Hepatic stellate cell (primary cell): ENCODE results near the gene CYP4F8.
A peak's percentile ranks its signal among the peaks of the same experiment; 100 is the strongest.

Experiments
- DNase-seq: peaks from one replicate; pipeline ENCODE4 v3.0.0; 2011; ENCODE audit warnings: low spot score

The CYP4F8 gene

DNA sequence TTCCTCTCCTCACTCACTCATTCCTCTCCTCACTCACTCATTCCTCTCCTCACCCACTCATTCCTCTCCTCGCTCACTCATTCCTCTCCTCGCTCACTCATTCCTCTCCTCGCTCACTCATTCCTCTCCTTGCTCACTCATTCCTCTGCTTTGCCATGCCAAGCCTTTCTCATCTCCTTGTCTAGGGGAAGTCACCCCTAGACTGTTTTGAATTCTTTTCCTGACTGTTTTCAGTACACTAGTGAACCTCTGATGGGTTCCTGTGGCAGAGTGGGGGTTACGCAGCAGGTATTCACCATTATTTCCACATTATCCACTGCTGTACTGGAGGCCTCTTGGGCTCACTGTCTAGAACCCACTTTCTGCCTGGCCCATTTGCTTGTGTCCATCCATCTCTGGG, 1.2 kb downstream of the CYP4F8 start:
- no peak for DNase-seq

DNA sequence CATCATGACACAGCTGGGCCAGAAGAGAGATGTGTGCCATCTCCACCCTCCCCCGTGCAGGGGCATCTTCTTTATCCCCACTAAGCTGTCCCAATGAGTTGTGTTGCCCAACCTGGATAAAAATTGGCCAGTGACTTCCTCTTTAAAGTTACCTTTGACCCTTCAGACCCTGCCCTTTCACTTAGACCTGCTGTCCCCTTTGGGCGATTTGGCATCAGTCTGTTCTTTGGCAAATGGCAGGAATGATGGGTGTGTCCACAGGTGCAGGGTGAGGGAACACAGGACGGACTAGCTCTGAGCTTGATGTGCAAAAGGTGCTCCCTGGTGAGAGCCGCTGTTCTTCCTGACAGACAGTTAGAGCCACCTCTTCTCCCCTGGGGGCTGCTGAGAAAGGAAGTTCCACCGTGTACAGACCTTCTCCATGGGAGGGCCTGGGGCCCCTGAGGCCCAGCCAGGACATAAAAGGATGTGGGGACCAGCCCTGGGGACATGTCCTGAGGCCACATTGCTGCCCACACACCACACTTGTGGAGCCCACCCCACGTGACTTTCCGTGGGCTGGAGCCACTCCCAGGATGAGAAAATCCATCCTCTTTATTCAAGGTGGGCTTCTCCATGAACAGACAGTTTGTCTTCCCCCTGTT, 1.7 kb downstream of the CYP4F8 start:
- no peak for DNase-seq

DNA sequence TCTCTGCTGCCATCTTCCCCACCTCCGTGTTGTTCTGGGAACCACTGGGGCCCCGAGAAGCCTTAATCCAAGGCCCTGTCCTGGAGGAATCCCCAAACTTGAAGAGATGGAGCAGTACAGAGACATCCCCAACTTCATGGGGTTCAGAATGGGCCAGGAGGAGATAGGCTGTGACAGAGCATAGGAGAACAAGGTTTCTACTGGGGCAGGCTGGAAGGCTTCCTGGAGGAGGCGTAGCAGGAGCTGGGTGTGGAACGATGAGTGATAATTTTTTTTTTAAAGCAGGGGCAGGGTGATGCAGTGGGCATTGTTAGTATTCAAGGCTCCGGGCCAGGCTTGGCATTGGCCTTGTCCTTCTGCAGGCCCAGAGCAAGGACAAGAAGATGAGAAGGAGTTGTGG, 3.3 kb downstream of the CYP4F8 start:
- no peak for DNase-seq

DNA sequence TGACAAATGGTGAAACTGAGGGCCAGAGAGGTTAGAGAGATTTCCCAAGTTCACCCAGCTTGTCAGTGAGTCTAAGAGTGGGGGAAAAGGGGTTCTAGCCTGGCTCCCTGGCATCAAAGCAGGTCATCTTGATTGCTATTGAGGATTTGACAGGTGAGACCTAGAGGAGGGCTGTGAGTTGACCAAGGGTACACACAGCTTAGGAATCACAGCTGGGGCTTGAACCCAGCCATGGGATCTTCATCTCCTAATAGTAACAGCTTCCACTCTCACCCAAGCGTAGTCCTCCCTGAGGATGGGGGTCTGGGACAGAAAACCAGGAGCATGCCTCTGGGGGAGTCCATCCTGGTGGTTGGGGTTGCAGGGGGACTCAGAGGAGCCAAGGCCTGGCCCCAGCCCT, 6.8 kb downstream of the CYP4F8 start:
- DNase-seq: no peak

DNA sequence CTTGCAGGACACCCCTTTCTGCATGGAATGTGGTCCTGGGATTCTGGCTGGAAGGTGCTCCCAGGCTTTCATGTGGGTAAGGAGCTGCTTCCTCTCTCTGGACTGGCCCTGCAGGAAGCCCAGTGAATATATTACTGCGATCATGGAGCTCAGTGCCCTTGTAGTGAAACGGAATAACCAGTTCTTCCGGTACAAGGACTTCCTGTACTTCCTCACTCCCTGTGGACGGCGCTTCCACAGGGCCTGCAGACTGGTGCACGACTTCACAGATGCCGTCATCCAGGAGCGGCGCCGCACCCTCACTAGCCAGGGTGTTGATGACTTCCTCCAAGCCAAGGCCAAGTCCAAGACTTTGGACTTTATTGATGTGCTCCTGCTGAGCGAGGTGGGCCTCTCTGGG, 8.0 kb downstream of the CYP4F8 start:
- no peak for DNase-seq

DNA sequence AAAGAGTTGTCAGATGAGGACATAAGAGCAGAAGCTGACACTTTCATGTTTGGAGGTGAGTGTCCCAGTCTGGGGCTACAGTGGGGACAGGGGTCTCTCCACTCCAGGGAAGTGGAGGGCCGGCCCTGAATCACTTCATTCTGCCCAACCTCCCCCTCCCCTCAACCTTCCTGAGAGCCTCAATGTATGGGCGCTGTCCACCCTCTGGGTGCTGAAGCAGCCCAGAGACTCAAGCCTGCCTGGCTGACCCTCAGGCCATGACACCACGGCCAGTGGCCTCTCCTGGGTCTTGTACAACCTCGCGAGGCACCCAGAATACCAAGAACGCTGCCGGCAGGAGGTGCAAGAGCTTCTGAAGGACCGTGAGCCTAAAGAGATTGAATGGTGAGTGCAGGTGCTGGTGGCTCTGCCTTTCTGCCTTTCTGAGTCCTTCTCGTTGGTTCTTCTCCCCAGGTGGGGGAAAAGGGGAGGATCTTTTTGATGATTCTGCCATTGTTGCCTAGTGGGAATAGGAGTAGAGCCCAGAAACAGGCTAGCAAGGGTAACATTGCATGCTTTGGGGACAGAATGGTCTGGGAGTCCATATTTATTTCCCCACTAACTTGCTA, 8.8 kb downstream of the CYP4F8 start:
- DNase-seq: no peak

DNA sequence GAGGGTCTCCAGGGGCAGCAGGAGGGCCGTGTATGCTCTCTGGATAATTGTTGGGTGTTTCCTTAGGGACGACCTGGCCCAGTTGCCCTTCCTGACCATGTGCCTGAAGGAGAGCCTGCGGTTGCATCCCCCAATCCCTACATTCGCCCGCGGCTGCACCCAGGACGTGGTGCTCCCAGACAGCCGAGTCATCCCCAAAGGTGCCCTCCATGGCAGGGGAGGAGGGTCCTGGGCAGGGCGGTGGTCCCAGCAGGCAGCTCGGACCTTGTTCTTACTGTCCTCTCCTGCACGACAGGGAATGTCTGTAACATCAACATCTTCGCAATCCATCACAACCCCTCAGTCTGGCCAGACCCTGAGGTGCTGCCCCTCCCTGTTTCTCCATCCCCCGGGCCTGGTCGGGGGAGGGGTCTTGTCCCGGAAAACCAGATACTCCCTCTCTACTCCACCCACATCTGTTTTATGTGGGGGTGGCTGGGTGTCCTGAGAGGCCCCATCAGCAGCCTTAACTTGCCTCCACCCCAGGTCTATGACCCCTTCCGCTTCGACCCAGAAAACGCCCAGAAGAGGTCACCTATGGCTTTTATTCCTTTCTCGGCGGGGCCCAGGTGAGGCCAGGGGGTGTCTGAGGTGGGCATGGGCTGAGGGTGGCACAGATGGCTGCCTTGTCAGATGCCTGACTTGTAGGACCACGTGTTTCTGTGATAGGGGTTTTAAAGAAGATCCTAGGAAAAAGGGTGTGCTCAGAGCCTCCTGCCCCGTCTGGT, 13.4 kb downstream of the CYP4F8 start:
- no peak for DNase-seq

DNA sequence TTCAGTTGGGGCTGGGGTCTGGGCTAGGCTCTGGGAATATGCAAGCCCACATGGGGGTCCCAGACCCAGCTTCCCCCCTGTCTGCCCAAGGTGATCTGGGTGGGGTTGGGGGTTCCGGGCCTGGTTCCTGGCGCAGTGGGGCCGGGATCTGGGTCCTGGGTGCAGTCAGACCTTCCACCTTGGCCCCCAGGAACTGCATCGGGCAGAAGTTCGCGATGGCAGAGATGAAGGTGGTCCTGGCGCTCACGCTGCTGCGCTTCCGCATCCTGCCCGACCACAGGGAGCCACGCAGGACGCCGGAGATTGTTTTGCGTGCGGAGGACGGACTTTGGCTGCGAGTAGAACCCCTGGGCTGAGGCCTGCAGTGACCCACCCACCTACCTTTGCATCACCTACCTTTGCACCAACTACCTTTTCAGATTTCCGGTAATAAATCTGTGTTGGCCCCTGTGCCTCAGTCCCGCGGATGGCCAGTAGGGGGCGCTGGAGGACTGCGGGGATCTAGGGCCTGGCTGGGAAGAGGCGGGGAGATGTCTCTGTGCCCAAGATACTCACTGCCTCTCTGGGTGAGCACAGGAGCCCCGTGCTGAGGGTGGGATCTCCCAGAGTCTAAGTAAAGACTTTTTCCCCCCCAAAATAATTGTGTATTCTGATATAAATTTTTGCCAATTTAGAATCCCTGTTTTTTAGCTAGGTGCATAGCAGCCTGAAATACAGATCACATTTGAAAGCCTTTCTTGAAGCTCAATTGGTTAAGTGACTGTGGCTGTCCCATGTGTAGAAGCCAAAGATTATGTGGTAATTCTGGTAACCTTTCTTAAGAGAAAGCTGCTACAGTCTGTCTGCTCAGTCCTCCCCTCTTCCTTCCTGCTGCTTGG, 14.2 kb downstream of the CYP4F8 start:
- peak; percentile 75 for DNase-seq

DNA sequence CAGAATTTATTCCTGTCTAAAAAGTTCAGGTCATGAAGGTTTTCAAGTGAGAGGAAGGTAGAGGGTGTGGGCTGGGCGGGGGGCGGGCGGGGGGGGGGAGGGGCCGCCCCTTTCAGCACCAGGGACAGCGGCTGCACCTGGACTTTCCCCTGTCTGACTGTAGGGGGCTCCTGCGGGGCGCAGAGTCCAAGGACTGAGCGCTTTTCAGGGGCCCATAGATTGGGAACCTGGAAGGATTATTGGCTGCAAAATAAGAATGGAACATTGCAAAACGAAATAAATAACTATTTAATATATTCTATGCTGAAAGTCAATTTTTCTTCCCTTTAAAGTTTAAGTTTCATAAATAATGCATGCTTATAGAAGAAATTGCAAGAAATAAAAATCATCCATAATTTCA, 16.8 kb downstream of the CYP4F8 start:
- DNase-seq: peak; percentile 20

DNA sequence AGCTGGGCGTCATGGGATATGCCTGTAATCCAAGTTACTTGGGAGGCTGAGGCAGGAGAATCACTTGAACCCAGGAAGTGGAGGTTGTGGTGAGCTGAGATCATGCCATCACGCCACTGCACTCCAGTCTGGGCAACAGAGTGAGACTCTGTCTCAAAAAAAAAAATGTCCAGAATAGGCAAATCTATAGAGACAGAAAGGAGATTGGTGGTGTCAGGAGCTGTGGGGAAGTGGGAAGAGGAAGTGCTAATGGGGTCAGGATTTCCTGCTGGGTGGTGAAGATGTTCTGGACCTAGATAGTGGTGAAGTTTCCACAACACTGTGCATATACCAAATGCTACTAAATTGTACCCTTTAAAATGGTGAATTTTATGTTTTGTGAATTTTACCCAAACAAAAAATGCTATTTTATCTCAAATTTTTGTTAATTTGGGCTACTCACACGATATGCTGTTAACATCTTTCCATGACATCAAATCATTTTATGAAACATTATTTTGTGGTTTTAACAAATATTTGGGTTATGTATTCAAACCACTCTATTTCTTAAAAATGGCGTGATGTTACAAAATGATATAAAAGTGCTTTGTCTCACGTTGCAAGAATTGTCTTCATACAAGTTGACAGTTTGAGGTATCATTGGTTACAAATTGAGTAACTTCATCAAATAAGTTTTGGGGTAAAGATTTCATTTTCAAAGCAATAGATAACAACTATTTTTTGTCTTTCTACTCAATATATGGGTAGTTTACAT, 18.2 kb downstream of the CYP4F8 start:
- DNase-seq: no peak

DNA sequence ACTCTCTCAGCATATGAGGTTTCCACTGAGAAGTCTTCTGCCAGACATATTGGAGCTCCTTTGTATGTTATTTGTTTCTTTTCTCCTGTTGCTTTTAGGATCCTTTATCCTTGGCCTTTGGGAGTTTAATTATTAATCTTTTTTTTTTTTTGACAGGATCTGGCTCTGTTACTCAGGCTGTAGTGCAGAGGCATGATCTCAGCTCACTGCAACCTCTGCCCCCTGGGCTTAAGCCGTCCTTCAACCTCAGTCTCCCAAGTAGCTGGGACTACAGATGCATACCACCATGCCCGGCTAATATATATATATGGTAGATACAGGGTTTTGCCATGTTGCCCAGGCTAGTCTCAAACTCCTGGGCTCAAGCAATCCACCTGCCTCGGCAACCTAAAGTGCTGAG, 19.1 kb downstream of the CYP4F8 start:
- DNase-seq: no peak

DNA sequence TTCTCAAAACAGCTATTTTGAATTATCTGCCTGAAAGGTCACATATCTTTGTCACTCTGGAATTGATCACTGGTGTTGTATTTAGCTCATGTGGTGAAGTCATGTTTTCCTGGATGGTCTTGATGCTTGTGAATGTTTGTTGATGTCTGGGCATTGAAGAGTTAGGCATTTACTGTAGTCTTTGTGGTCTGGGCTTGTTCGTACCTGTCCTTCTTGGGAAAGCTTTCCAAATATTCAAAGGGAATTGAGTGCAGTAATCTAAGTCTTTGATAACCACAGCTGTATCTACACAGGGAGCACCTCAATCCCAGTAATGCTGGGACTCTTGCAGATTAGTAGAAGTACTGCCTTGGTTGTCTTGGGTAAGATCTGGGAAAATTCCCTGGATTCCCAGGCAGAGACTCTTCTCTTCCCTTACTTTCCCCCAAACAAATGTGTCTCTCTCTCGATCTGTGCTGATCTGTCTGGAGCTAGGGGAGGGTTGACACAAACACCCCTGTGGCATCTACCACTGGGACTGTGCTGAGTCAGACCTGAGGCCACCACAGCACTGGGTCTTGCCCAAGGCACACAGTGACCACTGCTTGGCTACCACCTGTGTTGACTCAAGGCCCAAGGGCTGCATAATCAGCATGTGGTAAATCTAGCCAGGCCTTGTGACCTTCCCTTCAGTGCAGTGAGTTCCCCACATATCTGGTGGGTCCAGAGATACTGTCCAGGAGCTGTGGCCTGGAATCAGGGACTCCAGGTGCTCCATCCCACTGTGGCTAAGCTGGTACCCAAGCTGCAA, 20.2 kb downstream of the CYP4F8 start:
- DNase-seq: no peak

DNA sequence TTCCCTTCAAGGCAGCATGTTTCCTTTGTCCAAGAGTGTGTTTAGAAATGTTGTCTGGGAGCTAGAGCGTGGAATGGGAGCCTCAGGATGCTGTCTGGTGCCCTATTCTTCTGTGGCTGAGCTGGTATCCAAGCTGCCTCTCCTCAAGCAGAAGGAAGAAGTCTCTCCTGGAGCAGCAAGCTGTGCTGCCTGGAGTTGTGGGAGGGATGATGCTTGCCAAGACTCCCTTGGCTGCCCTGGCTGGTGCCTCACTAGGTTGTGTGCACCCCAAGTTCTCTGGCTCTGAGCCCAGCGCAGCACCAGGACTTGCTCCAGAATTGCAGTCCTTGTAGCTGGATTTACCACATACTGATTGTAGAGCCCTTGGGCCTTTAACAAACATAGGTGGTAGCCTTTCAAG, 21.0 kb downstream of the CYP4F8 start:
- no peak for DNase-seq

DNA sequence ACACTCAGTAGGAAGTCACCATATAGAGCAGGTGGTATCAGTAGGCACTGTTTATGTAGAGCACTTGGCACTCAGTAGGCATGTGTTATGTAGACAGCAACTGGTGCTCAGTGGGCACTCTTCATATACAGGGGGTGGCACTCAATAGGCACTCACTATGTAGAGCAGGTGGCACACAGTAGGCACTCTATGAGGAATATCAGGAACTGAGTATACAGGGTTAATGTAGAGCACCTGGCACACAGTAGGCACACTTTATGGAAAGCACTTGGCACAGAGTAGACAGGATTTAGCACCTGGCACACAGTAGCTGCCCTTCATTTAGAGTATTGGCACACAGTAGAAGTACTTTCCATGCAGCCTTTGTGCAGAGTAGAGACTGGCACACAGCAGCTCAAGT, 24.6 kb downstream of the CYP4F8 start:
- no peak for DNase-seq

DNA sequence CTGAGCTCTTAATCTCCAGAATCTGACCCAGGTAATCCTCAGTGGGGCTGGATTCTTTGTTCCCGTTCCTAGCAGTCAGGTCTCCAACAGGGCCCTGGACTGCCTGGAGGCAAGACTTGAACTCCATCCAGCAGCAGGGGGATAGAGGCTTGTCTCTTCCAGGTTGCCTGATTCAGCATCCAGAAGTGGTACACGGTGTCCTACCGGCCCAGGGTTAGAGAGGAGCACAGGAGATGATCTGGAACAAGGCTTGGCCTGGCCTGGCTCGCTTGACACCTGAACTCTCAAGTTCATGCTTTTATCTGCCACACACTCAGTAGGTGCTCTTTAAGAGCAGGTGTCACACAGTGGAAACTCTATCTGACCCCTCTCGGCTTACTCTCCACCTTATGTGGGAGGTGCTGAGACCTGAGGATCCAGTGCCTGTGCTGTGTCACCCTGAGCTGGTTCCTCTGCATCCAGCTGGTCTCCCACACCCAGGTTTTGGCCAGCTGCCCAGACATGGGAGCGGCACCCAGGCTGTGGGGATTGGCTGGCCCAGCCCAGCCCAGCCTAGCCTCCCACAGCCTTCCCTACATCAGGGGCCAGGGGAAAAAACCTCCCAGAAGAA, 25.4 kb downstream of the CYP4F8 start, which contains the start of gene CYP4F3:
CYP4F3 (plus strand) TSS at position 604 of the 610 bp plus-strand sequence. CDS start 519 bp downstream, outside the sequence.
- no peak for DNase-seq

DNA sequence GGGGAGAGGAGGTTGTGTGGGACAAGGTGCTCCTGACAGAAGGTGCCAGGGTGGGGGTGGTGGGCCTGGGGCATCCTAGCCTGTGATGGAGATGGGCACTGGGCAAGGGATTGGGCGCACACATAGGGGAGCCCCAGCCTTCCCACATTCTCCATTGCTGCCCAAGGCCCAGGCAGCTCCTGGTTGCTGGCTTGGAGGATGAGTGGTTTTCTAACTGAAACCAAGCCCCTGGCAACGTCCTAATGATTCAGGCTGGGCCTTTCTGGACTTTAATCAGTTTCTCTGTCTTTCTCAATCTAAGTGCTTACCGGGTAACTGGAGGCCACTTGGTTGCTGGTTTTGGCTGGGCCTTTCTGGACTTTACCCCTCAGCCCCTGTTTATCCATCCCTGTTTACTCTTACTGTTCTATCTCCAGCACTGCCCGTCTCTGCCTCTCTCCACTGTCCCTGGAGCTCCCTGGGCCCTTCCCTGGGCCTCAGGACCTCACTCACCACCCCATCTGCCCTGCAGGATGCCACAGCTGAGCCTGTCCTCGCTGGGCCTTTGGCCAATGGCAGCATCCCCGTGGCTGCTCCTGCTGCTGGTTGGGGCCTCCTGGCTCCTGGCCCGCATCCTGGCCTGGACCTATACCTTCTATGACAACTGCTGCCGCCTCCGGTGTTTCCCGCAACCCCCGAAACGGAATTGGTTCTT, 26.0 kb downstream of the CYP4F8 start:
- no peak for DNase-seq

DNA sequence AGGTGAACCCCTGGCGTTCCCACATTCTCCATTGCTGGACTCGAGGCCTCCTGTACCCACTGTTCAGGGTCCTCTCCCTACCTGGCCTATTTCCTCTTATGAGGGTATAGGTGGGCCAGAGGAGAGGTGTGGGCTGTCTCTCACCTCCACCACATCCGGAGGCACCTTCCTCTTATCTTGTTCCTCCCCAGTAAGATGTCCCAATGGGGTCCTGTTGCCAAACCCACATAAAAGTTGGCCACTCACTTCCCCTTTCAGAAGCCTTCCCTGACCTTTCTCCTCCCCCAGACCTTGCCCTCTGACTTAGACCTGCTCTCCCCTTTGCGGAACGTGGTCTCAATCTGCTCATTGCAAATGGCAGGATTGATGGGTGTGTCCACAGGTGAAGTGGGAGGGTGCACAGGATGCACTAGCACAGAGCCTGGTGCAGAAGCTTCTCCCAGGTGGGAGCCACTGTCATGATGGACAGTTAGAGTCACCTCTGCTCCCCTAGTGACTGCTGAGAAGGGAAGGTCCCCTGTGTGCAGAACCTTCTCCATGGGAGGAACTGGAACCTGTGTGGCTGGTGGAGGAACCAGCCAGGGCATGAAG, 27.0 kb downstream of the CYP4F8 start:
- DNase-seq: no peak

DNA sequence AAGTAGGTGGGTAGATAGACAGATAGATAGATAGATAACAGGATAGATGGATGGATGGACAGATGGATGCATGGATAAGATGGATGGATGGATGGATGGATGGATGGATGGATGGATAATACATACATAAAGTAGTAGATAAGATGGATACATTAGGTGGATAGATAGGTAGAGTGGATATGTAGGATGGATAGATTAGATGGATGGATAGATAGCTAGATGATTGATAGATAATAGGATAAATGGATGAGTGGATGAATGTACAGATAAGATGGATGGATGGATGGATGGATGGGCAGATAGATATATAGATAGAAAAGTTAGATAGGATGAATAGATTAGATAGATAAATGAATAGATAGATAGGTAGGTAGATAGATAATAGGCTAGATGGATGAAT, 27.8 kb downstream of the CYP4F8 start:
- DNase-seq: no peak

DNA sequence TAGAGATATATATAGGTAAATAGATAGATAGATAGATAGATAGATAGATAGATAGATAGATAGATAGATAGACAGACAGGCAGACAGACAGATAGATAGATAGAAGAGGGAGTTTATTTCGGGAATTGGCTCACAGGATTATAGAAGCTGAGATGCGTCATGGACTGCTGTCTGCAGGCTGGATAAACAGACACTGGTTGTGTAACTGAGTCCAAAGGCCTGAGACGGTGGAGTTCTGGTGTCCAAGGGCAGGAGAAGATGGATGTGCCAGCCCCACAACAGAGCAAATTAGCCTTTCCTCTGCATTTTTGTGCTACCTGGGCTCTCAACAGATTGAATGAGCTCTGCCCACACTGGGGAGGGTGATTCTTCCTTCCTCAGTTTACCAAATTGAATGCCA, 28.4 kb downstream of the CYP4F8 start:
- DNase-seq: no peak
